ENCODE measurements around the gene GRK2. TPM values are rescaled to one million over a fixed set of nuclear protein-coding genes. Genes with fewer than 3 reads are reported as not detected.

The GRK2 gene
- polyA plus RNA-seq, 1 donor from 2014 or later = 47.3 TPM

DNA sequence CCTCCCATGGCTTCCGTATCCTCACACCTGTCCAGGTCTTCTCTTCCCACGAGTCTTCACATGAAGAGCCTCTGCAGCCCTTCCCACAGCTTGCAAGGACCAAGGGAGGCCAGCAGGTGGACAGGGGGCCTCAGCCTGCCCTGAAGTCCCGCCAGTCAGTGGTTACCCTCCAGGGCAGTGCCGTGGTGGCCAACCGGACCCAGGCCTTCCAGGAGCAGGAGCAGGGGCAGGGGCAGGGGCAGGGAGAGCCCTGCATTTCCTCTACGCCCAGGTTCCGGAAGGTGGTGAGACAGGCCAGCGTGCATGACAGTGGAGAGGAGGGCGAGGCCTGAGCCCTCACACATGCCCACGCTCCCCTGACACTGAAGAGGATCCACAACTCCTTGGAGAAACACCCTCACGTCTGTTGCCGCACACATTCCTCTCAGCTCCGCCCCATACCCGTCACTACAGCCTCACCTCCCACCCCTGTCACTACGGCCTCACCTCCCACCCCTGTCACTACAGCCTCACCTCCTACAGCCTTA lies 45.3 kb downstream of the GRK2 start:
- H3K27me3 ChIP-seq (ENCODE audit: insufficient read depth, low read depth, low read length) = no peaks in the 10 kb centered on the region
- TF ChIP-seq TAF1 (IDR thresholded peaks at IDR 0.05; ENCODE audit: low read depth) = no peak
- no peak for TF ChIP-seq EZH2 (IDR thresholded peaks at IDR 0.05; ENCODE audit: borderline replicate concordance, insufficient read depth, low read length, poor library complexity, severe bottlenecking)
- TF ChIP-seq POLR2AphosphoS5 (IDR thresholded peaks at IDR 0.05) = no peak
- TF ChIP-seq CTCF (IDR thresholded peaks at IDR 0.05; ENCODE audit: poor library complexity, severe bottlenecking) = no peak
- TF ChIP-seq, protein P1, sequence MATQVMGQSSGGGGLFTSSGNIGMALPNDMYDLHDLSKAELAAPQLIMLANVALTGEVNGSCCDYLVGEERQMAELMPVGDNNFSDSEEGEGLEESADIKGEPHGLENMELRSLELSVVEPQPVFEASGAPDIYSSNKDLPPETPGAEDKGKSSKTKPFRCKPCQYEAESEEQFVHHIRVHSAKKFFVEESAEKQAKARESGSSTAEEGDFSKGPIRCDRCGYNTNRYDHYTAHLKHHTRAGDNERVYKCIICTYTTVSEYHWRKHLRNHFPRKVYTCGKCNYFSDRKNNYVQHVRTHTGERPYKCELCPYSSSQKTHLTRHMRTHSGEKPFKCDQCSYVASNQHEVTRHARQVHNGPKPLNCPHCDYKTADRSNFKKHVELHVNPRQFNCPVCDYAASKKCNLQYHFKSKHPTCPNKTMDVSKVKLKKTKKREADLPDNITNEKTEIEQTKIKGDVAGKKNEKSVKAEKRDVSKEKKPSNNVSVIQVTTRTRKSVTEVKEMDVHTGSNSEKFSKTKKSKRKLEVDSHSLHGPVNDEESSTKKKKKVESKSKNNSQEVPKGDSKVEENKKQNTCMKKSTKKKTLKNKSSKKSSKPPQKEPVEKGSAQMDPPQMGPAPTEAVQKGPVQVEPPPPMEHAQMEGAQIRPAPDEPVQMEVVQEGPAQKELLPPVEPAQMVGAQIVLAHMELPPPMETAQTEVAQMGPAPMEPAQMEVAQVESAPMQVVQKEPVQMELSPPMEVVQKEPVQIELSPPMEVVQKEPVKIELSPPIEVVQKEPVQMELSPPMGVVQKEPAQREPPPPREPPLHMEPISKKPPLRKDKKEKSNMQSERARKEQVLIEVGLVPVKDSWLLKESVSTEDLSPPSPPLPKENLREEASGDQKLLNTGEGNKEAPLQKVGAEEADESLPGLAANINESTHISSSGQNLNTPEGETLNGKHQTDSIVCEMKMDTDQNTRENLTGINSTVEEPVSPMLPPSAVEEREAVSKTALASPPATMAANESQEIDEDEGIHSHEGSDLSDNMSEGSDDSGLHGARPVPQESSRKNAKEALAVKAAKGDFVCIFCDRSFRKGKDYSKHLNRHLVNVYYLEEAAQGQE (IDR thresholded peaks at IDR 0.05; ENCODE audit: borderline replicate concordance) = no peak
- TF ChIP-seq MXI1 (conservative IDR thresholded peaks at IDR 0.05; ENCODE audit: poor library complexity, severe bottlenecking) = no peak
- TF ChIP-seq RAD21 (conservative IDR thresholded peaks at IDR 0.05) = no peak
- no peak for TF ChIP-seq SMC3 (conservative IDR thresholded peaks at IDR 0.05; ENCODE audit: poor library complexity)
- TF ChIP-seq EP300 (conservative IDR thresholded peaks at IDR 0.05; ENCODE audit: poor library complexity, severe bottlenecking) = no peak
- H3K4me2 ChIP-seq (ENCODE audit: low read length) = no peak overlapping the region
- H3K27ac ChIP-seq (ENCODE audit: low read length) = no peak overlapping the region
- no peaks in the 10 kb centered on the region for H3K9me2 ChIP-seq (ENCODE audit: insufficient read depth, low read length)
- H3K79me2 ChIP-seq (replicated peaks; ENCODE audit: insufficient read depth, low read length) = no peaks in the 10 kb centered on the region
- no peak overlapping the region for H2AFZ ChIP-seq (ENCODE audit: low read depth, low read length)
- H4K20me1 ChIP-seq (ENCODE audit: insufficient read depth) = no peaks in the 10 kb centered on the region
- no peaks in the 10 kb centered on the region for H3K9me3 ChIP-seq (ENCODE audit: low read length)
- H3F3A ChIP-seq (ENCODE audit: insufficient read depth, low read length, poor library complexity, severe bottlenecking) = no peaks in the 10 kb centered on the region
- no peak overlapping the region for H3K9ac ChIP-seq (ENCODE audit: low read length)
- no peak overlapping the region for H3K4me3 ChIP-seq (ENCODE audit: low read length)
- no peaks in the 10 kb centered on the region for H3K36me3 ChIP-seq (ENCODE audit: insufficient read depth, low read length)

- H3K4me2 ChIP-seq (ENCODE audit: low read length) = no peak overlapping the region
- no peak overlapping the region for H3K27ac ChIP-seq (ENCODE audit: low read length)
- no peaks in the 10 kb centered on the region for H3K9me2 ChIP-seq (ENCODE audit: insufficient read depth, low read length)
- no peak overlapping the region for H3K4me3 ChIP-seq (ENCODE audit: low read length)
- no peaks in the 10 kb centered on the region for H3K79me2 ChIP-seq (replicated peaks; ENCODE audit: insufficient read depth, low read length)
- H3F3A ChIP-seq (ENCODE audit: insufficient read depth, low read length, poor library complexity, severe bottlenecking) = no peaks in the 10 kb centered on the region
- H3K9ac ChIP-seq (ENCODE audit: low read length) = no peak overlapping the region
- H2AFZ ChIP-seq (ENCODE audit: low read depth, low read length) = no peak overlapping the region
- no peaks in the 10 kb centered on the region for H3K36me3 ChIP-seq (ENCODE audit: insufficient read depth, low read length)
- H3K27me3 ChIP-seq (ENCODE audit: insufficient read depth, low read depth, low read length) = no peaks in the 10 kb centered on the region
- TF ChIP-seq EZH2 (IDR thresholded peaks at IDR 0.05; ENCODE audit: borderline replicate concordance, insufficient read depth, low read length, poor library complexity, severe bottlenecking) (no peak), RAD21 (conservative IDR thresholded peaks at IDR 0.05) (no peak), SMC3 (conservative IDR thresholded peaks at IDR 0.05; ENCODE audit: poor library complexity) (no peak), TAF1 (IDR thresholded peaks at IDR 0.05; ENCODE audit: low read depth) (no peak), POLR2AphosphoS5 (IDR thresholded peaks at IDR 0.05) (no peak), EP300 (conservative IDR thresholded peaks at IDR 0.05; ENCODE audit: poor library complexity, severe bottlenecking) (no peak), CTCF (IDR thresholded peaks at IDR 0.05; ENCODE audit: poor library complexity, severe bottlenecking) (no peak), MXI1 (conservative IDR thresholded peaks at IDR 0.05; ENCODE audit: poor library complexity, severe bottlenecking) (no peak)
- TF ChIP-seq, protein P1 (IDR thresholded peaks at IDR 0.05; ENCODE audit: borderline replicate concordance) = no peak
- H4K20me1 ChIP-seq (ENCODE audit: insufficient read depth) = no peaks in the 10 kb centered on the region
- H3K9me3 ChIP-seq (ENCODE audit: low read length) = no peaks in the 10 kb centered on the region
These were observed 46.1 kb downstream of the GRK2 start for GRCh38 chr11:67312187-67313021.

Measured in neural cell (in vitro differentiated cells).